Right renal cortex interstitium (tissue), 3 donors: ENCODE measurements around the gene TIE1. TPM values are rescaled to one million over a fixed set of nuclear protein-coding genes. Genes with fewer than 3 reads are reported as not detected.

Experiments
- DNase-seq, 3 donors: peaks; one replicate each; pipeline ENCODE4 v3.0.0-alpha.2; 2013; ENCODE audit warnings: low read depth in 3 of 3, low spot score in 2 of 3
- polyA plus RNA-seq, 3 donors: library from polyadenylated mRNA; unstranded; fragments of 120-200 nt; gene quantifications; one replicate each; pipeline ENCODE4 v1.2.1, GENCODE V29; 2013; ENCODE audit not compliant: insufficient read length in 3 of 3

The TIE1 gene
- polyA plus RNA-seq, 3 donors = 42.6 to 51.4 (median 44.6) TPM

DNA sequence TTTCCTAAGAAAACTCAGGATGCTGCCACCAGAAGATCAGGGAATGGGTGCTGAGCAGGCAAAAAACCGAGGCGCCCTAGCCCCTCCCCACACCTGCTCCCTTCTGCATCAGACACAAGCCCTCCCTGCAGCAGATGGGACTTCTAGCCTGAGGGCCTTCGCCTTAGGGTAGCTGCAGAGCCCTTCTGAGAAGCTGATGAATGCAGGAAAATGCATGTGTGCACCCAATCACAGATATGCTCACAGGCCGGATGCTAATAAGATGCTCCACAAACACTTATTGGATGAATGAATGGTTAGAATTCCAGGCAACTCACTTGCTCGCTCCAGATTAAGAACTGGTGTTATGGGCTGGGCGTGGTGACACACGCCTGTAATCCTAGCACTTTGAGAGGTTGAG is 8.6 kb upstream of the TIE1 start:
- no peak for DNase-seq

GRCh38 chr1:43292679-43293078 is 8.1 kb upstream of the TIE1 start:
- no peak for DNase-seq

- no peak for DNase-seq
Observed at GRCh38 chr1:43293176-43293575, 7.6 kb upstream of the TIE1 start.

- DNase-seq = no peak
Observed at GRCh38 chr1:43293896-43294760, 6.7 kb upstream of the TIE1 start.

GRCh38 chr1:43294761-43295160 is 6.0 kb upstream of the TIE1 start:
- no peak for DNase-seq

DNA sequence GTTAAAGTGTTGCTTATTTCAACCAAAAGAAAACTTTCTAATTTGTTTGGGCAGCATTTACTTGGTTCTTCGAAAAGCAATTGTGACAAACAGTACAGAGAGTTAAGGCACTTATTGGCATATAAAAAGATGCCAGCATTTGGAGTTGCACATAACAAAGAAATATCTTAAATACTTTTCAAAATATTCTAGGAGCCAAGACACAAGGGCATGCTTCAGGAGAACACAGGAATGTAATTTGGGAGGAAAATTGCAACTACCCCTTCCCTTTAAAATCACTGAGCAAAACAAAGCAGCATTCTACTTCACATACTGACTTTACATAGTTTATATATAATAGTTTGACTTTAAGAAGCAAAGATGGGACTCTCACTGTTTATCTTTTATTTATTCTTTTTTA is 4.6 kb upstream of the TIE1 start:
- no peak for DNase-seq

GRCh38 chr1:43298055-43298454 is 2.7 kb upstream of the TIE1 start:
- no peak for DNase-seq

- DNase-seq = no peak
Observed at GRCh38 chr1:43299101-43299500, 1.7 kb upstream of the TIE1 start.

DNA sequence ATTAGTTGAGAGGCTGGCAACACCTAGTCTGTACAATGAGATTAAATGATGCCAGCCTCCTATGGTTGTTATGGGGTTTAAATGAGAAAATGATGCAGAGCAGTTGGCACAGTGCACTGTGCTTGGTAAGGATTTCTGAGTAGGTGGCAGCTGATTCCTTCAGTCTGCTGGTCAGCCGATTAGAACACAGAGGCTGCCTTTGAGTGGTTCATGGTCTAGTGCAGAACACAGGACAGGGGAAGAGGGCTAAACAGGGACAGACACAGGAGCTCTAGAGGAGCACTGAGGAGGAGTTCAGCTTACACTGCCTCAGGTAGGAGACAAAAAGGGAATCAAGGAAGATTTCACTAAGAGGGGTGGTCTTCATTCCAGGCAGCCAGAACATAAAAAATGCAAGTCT is 1.4 kb downstream of the TIE1 start:
- DNase-seq = no peak

DNA sequence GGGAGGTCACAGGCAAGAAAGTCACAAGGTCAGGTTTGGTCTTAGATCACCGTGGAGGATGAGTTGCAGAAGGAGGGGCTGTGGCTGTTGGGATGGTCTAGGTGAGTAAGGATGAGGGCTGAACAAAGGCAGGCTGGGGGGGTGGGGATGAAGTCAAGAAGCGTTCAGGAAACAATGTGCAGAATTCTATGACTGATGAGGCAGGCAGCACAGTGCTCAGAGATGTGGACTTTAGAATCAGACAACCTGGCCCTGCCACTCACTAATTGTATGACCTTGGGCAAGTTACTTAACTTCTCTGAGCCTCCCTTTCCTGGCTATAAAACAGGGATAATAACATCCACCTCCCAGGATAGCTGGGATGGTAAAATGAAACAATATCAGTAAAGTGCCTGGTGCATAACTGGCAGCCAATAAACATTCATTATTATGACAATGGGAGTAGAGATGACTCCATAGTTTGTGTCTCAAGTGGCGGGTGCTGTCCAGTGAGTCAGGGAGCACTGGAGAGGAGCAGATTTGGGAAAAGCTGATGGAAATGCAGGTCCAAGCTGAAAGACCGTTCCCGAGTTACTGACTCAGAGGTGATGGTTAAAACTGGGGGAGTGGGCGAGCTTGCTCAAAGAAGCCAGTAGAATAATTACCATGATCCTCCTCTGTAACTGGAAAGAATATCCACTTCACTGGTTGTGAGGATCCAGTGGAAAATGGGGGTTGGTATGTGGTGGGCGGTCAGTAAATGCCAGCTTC is 2.1 kb downstream of the TIE1 start:
- DNase-seq = no peak

DNA sequence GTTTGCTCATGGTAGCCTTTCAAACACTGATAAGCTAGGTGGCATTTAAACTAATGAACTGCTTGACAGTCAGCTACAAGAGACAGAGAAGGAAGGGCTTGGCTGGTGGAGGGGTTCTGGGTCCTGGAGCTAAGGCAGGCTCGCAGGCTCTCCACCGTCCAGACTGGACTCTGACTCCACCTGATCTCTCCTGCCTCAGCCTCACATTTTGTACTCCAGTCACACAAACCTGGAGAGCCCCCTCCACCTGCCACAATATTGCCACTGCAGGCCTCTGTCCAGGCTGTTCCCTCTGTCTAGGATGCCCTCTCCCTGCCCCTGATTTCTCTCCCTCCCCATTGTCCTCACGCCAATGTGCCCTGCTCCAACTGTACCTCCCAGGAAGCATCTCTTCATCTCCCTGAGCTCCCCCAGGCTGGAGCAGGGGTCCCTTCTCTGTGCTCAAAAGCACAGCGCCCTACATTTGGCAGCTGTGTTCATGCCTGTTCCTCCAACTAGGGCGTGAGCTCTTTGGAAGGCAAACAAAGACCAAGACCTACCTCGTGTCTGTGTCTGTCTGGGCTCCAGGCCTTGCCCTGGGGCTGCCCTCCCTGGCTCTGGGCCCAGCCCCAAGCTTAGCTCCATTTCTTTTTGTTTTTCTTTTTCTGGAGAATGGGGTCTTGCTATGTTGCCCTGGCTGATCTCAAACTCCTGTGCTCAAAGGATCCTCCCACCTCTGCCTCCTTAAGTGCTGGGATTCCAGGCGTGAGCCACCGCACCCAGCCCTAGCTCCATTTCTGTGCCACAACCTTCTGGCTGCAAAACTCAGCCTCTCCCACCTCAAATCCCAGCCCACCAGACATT is 2.9 kb downstream of the TIE1 start:
- no peak for DNase-seq

- no peak for DNase-seq
Observed at GRCh38 chr1:43304314-43304681, 3.5 kb downstream of the TIE1 start.

- no peak for DNase-seq
Observed at GRCh38 chr1:43304771-43305300, 4.1 kb downstream of the TIE1 start.

DNA sequence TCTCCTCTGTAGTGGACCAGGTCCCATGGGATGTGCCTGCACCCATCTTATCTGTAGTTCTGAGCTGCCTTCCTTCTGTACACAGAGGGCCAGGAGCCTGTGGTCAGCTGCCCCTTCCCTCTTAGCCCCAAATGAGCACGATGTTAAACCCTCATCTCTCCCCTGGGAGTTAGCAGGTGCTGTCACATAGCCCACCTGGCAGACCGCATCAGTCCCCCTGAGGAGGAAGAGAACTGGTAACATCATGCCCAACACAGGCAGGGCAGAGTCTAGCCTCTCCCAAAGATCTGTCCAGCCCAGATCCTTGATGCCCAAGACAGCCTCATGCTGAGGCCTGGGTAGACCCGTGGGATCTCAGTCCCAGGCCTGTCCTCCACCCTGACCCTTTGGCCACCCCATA is 4.7 kb downstream of the TIE1 start:
- DNase-seq = no peak

DNA sequence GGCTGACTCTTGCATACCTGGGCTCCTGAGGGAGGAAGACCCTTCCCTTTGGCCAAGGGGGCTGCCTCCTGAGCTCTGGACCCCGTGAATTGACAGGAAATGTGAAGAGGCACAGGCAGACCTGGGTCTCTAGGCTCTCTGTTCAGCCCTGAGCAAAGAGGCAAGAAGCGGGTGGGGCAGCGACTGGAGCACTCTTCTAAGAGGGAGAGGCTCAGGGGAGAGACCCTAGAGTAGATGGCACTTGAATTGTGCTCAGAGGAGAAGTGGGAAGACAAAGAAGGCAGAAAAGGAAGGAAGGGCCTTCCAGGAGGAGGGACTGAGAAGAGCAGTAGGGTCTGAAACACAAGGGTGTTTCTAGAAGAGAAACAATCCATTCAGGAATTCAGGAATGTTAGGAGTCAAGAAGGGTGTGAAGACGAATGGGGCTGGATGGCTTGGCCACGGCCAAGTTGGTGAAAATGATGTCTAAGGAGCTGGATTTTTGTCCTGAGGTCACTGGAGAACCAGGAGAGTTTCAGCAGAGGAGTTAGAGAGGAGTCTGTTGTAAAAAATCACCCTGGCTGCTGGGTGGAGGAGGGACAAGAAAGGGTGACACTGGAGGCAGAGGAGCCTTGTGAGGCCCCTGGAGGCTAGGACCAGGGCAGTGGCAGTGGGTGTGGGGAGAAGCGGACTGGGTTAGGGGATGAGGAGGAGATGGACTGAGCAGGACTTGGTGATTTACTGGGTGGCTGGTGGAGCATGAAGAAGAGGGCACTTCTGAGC is 5.3 kb downstream of the TIE1 start:
- DNase-seq = no peak

GRCh38 chr1:43306688-43307457 is 6.1 kb downstream of the TIE1 start:
- DNase-seq = no peak

- DNase-seq = no peak
Observed at GRCh38 chr1:43307458-43308158, 6.8 kb downstream of the TIE1 start.

GRCh38 chr1:43308635-43309404 is 8.0 kb downstream of the TIE1 start:
- no peak for DNase-seq
